GM18526 (cell line): ENCODE data around the gene ZNF831.

Experiments used
- POLR2A ChIP-seq: IDR thresholded peaks from 3 replicates; pipeline ENCODE4 v1.6.1; 2011; ENCODE audit not compliant: insufficient read length; ENCODE audit errors: extremely low read depth

ZNF831 gene

GRCh38 chr20:59179988-59180387 is 16.4 kb downstream of the ZNF831 start:
- TF ChIP-seq POLR2A, result no peak

- TF ChIP-seq POLR2A, result no peak
These were observed 18.3 kb downstream of the ZNF831 start for GRCh38 chr20:59181936-59182335.

GRCh38 chr20:59182401-59183044 is 18.9 kb downstream of the ZNF831 start:
- no peak for TF ChIP-seq POLR2A

GRCh38 chr20:59183751-59184150 is 20.1 kb downstream of the ZNF831 start:
- TF ChIP-seq POLR2A, result no peak

- TF ChIP-seq POLR2A, result no peak
These were observed 21.3 kb downstream of the ZNF831 start for GRCh38 chr20:59184880-59185447.

GRCh38 chr20:59185809-59186208 is 22.2 kb downstream of the ZNF831 start:
- TF ChIP-seq POLR2A, result no peak

- no peak for TF ChIP-seq POLR2A
These were observed 26.8 kb downstream of the ZNF831 start for GRCh38 chr20:59190466-59190865.

GRCh38 chr20:59191036-59191755 is 27.6 kb downstream of the ZNF831 start:
- TF ChIP-seq POLR2A, result no peak

- no peak for TF ChIP-seq POLR2A
These were observed 28.3 kb downstream of the ZNF831 start for GRCh38 chr20:59191756-59192532.

GRCh38 chr20:59192533-59192896 is 28.9 kb downstream of the ZNF831 start:
- TF ChIP-seq POLR2A, result no peak

GRCh38 chr20:59193325-59193724 is 29.7 kb downstream of the ZNF831 start:
- TF ChIP-seq POLR2A, result no peak

GRCh38 chr20:59194023-59194935 is 30.7 kb downstream of the ZNF831 start:
- no peak for TF ChIP-seq POLR2A

GRCh38 chr20:59195316-59195993 is 31.8 kb downstream of the ZNF831 start:
- no peak for TF ChIP-seq POLR2A

GRCh38 chr20:59204165-59204894 is 40.7 kb downstream of the ZNF831 start:
- no peak for TF ChIP-seq POLR2A

- TF ChIP-seq POLR2A, result no peak
These were observed 41.4 kb downstream of the ZNF831 start for GRCh38 chr20:59205044-59205443.
